HG02798 (cell line): Measurements from ENCODE around the gene ORM1.
"Not testable (repeated sequence)": the region's sequence is repeated elsewhere in the genome, so short reads cannot be mapped to it uniquely, and the experiment has no call there.

Experiments used
- ATAC-seq: cut with Tn5 transposase; IDR thresholded peaks from one replicate; pipeline ENCODE4 v1.9.1; 2021; ENCODE audit warnings: mild to moderate bottlenecking; ENCODE audit not compliant: unreplicated experiment, poor library complexity

Gene ORM1

DNA sequence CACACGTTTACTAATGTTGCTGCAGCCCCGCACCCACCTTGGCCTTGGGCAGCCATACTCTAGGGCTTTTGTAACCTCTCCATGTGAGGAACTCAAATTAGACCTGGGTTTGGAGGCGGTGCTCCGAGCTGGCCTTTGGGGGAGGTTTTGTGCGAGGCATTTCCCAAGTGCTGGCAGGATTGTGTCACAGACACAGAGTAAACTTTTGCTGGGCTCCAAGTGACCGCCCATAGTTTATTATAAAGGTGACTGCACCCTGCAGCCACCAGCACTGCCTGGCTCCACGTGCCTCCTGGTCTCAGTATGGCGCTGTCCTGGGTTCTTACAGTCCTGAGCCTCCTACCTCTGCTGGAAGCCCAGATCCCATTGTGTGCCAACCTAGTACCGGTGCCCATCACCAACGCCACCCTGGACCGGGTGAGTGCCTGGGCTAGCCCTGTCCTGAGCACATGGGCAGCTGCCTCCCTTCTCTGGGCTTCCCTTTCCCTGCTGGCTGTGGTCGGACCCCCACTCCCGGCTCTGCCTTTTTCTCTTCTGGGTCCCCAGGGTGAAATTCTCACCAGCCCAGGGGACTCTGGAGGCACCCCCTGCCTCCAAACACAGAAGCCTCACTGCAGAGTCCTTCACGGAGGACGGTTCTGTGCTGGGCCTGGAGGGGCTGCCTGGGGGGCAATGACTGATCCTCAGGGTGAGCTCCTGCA is at the start of gene ORM1:
TSS of gene ORM1 (plus strand) at position 268 of the 701 bp plus-strand sequence. CDS start at position 304, 36 bp downstream.
- not testable (repeated sequence) for ATAC-seq

DNA sequence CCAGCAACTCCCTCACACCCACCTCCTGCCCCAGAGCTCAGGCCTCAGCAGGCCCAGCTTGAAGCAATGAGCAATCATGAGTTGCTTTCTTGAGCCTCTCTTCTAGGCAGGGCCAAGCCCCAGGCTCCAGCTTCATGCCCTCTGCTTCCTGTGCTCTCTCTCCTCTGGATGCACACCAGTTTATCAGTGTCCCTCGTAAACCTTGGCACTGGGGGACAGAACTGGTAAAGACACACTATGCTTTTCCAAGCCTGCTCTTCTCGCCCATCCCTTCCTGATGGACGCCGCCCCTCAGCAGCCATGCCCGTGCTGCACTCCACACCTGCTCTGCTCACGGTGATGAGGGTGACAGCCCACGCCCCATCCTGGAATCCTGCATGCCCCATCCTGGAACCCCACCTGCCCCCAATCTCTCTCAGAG is 49.4 kb upstream of the ORM1 start:
- ATAC-seq = no peak

DNA sequence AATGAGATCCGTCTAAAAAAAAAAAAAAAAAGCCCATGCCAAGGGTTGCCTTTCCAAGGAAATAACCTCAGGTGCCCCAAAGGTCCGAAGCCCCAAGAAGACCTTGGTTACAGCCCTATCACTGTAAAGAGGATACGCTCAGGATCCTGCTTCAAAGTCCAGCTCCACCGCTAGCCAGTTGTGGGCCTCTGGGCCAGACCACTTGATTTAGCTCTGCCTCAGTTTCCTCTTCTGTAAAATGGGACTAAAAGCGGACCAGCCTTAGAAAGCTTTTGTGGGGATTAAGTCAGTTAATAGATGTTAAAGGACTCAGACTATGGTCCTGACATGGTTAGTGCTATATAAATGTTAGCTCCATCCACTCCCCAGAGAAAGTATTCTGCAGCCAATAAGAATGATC is 48.7 kb upstream of the ORM1 start:
- no peak for ATAC-seq

DNA sequence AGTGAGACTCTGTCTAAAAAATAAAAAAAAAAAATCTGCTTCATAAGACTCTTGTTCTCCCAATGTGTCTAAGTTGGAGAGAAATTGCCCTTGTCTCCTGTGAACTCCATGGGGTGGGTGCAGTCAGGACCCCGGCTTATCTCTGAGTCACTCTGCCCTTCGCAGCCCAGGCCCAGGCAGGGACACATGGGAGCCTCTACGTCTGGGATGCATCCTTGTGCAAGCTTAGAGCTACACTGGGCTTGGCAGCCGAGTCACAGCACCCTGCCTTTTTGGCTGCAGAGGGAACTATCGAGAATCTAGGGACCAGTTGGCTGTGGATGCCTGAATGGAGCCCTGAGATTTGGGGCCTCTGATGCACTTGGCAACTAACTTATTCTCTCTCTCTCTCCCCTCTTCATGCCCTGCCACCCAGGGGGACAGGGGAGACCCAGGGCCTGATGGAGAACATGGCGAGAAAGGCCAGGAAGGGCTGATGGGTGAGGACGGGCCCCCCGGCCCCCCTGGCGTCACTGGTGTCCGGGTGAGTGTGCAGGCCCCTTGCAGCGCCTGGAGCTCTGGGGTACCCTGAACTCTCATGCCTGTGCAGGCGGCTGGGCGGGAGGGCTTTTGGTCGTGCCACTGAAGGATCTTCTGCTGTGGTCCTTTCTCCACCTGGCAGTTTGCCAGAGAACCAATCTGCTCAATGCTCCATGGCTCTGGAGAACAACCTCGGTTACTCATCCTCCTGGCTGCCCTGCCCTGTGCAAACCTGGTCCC is 47.5 kb upstream of the ORM1 start:
- no peak for ATAC-seq

DNA sequence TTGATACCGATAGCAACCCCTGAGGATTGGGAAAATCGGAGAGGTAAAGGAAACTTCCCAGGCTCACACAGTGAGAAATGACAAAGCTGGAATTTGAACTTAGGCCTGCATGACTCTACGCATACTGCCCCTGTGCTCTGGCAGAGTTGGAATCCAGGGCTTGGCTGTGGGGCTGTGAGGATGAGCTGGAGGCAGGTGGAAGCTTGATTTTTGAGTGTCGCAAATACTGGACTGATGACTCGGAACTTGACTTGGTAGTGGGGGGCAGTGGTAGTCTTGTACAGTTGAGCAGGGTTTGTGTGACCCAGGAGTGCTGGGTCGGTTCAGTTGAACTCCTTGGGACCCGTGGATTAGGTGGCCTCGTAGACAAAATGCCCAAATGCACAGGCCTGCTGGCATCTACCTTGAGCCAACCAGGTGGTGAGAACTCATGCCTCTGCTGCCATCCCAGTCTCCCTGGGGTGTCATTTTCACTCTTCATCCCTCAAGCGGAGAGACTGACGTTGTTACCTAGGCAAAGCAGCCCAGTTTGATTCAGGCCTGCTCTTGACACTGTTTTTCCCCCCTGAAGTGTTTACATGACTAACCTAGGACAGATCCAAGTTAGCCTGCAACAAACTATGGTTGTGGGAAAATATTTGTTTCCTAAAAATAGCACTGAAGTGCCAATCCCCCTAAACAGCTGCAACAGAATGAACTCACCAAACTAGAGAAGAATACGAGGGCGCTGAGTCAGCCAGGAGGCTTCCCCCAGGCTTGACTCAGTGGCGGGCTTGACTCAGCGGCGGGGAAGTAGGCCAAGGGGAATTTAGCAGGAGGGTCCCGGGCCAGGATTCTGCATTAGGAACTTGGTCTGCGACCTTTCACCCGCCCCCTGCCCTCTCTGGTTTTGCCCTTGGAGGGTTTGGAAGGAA is 45.7 kb upstream of the ORM1 start:
- ATAC-seq = no peak

DNA sequence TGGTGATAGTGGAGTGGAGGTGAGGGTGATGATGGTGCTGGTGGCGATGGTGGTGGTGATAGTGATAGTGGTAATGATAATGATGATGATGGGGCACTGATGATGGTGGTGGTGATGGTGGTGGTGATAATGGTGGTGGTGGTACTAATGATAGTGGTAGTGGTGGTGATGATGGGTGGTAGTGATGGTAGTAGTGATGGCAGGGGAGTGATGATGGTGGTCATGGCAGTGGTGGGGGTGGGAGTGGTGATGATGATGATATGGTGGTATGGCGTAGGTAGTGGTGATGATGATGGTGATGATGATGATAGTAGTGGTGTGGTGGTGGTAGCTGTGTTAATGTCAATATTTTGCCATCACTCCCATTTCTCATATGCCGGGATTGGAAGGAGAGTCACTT is 44.5 kb upstream of the ORM1 start:
- no peak for ATAC-seq

DNA sequence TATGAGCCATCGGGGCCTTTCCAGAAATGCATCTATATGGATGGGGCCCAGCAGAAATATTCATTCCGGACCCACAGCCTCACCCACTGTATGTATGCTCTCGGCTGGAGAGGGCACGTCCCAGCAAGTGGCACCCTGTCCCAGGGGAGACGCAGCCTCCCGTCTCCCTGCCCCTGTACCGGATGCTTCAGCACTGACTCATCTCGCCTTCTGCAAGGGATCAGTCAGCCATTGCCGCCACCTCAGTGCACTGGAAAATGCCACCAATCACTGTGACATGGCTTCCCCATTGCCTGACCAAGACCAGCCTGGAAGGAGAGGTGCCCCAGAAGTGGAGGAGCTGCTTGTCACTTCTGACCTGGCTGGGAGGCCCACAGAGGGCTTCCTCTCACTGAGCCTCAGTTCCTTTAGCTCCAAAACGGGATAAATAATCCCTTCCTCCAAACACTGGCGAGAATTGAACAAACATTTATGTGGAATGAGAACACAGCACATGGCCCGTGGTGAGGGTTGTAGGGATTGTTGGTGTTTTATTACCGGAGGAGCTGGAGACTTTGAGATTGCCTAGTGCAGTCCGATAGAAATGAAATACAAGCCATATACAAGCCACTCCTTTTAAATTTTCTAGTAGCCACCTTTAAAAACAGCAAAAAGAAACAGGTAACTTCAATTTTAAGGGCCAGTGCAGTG is 43.9 kb upstream of the ORM1 start:
- ATAC-seq = no peak

DNA sequence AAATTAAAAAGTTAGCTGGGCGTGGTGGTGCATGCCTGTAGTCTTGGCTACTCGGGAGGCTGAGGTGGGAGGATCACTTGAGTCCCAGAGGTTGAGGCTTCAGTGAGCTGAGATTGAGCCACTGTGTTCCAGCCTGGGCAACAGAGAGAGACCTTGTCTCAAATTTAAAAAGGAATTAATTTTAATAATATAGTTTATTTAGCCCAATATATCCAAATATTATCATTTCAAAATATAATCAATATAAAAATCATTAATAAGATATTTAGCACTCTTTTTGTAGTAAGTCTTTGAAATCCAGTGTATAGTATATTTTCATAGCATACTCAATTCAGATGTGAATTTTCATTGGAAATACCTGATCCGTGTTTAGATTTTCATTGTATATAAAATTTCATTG is 43.2 kb upstream of the ORM1 start:
- no peak for ATAC-seq

DNA sequence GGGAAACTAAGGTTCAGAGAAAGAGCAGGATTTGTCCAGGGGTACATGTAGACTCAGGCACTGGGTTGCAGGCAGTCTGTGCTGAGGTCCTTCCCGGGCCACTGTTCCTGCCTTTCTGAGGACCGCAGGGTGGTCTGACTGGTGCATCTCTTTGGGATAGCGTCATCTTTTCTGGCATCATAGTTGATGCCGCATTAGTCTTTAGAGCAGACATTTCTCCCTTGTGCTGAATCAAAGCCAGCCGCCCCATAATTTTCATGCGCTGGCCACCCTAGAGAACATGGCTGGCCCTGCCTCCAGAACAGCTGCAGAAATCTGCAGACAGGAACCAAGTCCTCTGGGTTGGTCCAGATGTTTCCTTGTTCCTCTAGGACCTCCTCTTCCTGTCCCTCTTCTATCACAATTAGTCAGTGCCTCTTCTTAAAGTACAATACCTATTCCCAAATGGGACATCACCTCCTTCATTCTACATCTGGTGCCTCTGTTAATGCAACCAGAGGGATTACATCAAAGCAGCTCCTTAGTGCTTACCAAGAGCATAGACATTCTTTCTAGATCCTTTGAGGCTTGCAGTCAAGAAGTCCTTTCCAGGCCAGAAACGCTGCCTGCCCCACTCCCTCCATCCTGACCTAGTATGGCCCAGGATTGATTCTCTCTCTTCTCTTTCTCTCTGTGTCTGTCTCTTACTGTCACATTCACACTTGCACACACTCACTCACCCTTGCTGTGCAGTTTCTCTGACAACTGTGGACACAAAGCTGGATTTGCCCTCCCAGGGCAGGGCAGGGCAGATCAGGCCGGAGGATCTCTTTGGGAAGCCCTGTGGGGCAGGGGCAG is 42.0 kb upstream of the ORM1 start:
- no peak for ATAC-seq

DNA sequence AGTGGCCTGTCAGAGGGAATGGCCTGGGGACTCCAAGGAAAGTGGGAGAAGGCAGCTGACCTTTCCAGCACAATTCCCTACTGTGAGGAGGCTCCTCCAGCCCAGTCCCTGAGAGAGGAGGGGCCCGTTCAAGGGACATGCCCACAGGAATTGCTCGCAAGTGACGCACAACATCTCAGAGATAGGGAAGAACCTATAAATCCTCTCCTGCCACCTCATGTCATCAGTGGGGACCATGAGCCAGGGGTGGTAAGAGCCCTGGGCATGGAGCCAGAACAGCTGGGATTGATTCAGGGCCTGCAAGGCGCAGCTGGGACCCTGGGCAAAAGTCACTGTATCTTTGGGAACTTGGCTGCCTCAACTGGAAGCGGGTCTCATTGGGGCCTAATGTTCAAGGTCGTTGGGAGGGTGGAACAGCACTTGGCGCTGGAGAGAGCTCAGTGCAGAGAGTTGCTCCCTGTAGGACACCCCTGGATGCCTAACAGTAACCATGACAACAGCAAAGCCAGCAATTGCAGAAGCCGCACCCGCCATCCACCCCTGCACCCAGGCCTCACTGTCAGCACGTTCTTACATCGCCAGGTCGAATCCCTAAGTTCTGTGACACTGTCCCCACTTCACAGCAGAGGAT is 41.3 kb upstream of the ORM1 start:
- ATAC-seq = no peak

DNA sequence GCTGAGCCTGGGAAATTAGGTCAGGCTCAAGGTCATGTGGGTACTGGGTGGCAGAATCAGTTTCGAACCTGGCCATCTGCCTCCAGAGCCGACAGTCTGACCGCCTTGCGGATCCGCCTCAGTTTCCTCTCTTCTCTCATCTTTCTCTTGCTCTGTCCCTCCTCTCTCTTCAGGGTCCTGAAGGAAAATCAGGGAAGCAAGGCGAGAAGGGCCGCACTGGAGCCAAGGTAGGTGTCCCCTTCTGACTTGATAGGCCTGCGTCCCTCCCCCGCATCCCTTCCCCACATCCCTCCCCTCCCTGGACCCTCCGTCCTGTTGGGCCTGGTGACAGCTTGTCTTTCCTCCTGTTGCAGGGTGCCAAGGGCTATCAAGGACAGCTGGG is 40.8 kb upstream of the ORM1 start:
- no peak for ATAC-seq

DNA sequence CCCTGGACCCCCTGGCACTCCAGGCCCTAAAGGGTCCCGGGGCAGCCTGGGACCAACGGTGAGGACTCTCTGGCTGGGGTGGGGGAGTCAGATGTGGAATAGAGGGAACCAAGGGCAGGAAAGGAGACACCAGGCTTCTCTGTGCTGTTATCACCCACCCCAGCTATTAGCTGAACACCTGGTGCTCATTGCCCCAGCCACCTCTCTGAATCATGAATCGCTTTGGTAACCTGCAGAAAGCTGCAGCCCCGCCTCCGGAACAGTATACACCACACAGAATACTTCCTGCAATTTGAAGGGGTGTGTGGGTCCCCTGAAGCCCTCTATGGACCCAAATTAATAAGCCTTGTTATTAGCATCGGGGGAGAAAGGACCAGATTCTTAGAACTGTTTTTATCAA is 40.4 kb upstream of the ORM1 start:
- ATAC-seq = no peak

DNA sequence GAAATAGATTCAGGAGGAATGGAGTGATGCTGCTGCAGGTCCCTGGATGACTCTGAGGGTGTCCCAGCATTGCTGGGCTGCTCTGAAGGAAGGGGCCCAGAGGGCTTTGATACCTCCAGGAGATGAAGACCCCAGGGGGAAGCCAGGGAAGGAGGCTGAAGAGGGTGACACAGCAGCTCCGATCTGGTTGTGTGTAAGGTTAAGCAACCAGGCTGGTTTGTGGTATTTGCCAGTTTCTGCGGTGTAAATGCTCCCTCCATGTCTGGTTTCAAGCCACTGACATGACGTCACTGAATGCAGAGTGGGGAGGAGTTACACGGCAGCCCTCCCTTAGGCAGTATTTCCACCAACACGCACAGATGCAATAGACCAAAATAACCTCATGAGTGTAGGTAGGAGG is 40.0 kb upstream of the ORM1 start:
- ATAC-seq = peak; percentile 45

DNA sequence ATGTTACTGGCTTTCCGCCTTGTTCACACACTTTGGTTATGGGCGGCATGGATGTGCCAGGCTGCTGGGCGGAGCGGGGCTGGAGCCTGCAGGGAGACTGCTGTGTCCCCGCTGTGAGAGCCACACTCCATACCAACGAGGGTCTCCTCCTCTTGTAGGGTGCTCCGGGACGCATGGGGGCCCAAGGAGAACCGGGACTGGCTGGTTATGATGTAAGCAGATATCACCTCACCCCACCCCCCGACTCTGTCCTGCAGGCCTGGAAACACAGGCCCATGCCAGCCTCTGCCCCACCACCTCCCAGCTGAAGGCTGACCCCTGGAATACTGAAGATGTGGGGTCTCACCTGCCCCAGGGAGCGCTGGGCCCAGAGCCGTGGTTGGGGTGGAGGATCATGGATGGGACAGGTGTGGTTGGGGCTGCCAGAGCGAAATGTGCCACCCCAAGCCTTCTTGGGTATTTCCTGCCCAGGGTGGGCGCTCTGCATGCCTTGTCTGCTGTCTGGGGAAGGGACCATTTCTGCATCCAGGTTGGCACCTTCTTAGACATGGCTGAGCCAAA is 39.3 kb upstream of the ORM1 start:
- ATAC-seq = no peak

DNA sequence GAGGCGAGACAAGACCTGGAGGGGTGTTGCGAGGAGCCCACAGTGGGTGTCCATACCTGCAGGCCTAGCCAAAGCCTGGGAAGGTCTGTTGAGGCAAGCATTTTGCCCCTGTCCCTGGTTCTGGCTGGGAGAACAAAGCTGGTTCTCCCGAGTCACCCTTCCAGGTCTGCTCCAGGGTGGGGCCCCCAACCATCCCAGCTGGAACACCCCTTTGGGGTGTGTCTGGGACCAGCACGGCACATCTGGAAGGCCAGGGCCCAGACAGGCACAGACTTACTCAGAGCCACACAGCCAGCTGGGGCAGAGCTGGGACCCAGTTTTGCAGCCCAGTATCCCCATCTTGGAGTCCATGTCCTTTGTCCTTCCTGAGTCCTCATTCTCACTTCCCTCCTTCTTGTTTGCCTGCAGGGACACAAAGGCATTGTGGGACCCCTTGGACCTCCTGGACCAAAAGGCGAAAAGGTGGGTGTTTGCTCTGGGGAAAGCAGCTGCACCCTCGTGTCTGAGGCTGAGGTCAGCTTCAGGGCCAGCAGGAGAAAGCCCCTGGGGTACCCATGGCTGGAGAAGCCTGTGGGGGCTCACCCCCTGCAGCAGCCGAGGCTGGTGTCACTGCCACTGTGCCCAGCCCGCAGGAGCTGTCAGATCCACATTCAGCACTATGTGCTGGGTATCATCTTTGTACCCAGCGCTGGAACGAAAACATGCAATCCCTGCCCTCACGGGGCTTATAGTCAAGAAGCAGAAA is 38.4 kb upstream of the ORM1 start:
- no peak for ATAC-seq

DNA sequence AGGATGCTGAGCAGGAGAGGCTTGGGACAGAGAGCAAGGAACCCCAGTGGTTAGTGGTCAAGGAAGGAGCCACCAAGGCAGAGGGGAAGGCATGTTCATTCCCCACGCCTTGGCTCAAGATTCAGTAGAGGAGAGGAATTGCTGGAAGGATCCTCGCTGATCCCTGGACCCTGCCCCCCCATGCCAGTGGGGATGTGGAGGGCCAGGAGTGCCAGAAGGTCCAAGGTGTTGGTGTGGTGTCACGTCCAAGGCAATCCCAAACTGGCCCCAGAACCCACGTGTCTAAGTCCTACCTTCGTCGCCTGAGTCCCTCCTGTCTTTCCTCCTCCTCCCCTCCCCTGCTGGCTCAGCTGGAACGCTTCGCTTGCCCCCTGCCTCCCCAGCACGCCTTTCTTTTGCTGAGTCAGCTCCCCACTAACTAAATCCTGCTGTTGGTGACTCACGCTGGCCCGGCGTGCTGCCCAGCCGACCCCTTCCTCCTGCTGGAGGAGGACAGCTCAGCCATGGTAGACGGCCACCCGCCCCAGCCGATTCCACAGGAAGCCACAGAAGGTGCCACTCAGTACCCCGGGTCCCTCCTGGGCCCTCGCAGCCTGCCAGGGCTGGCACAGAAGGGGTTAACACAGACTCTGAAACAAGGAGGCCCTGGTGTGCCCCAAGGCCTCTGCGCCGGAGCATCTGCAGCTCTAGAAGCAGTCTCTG is 37.6 kb upstream of the ORM1 start:
- ATAC-seq = no peak

DNA sequence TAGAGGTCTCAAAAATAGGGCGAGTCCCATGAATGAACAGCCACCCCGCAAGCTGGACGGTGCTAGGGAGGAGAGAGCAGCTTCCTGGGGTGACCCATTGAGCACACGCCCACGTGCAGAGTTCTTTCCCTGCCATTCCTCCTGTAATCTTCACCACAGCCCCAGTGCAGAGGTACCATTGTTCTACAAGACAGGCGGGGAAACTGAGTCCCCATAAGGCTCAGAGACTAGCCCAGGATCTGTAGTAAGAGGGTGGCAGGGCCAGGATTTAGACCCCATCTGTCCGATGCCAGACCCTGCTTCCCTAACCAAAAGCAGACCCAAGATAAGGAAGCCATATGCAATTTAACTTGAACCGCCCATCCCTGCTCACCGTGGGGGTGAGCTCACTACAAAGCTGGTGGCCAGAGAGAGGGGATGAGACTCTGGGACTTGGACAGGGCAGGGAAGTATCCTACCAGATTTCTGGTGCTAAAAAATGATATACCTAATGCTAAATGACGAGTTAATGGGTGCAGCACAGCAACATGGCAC is 36.7 kb upstream of the ORM1 start:
- ATAC-seq = no peak
